K562 (cell line): ENCODE measurements around the gene SOWAHA. TPM values are rescaled to one million over a fixed set of nuclear protein-coding genes. Genes with fewer than 3 reads are reported as not detected.

Source experiments
- ATF3 ChIP-seq, 2 experiments: fragments of 450-650 bp in 1 of 2; sonication (generic) in 1 of 2; formaldehyde crosslinking in 1 of 2; IDR thresholded peaks in 1 of 2; conservative IDR thresholded peaks in 1 of 2; 2 replicates each; pipeline versions ENCODE4 v1.6.1 to v1.8.1; 2016 to 2023; ENCODE audit warnings: mild to moderate bottlenecking in 2 of 2, moderate library complexity in 2 of 2, inconsistent platforms in 1 of 2, missing genetic modification reagents in 1 of 2
- IRF1 ChIP-seq: sonication (generic); formaldehyde crosslinking; IDR thresholded peaks from 2 replicates; pipeline ENCODE4 v1.8.0; 2022; ENCODE audit warnings: missing genetic modification reagents, mild to moderate bottlenecking, borderline replicate concordance
- JUND ChIP-seq, 2 experiments: IDR thresholded peaks; 2 replicates in 1 of 2; 3 replicates in 1 of 2; pipeline ENCODE4 v1.6.1; 2011; ENCODE audit warnings: borderline replicate concordance in 2 of 2, low read depth in 2 of 2, low read length in 2 of 2, improper control_type of control experiment in 1 of 2, missing biosample characterization in 1 of 2, missing genetic modification characterization in 1 of 2, missing genetic modification reagents in 1 of 2
- ZNF311 ChIP-seq: fragments of 250-450 bp; sonication (Bioruptor Pico); IDR thresholded peaks from 2 replicates; pipeline ENCODE4 v1.4.0; 2020; ENCODE audit warnings: mild to moderate bottlenecking, moderate library complexity
- polyA plus RNA-seq, 8 experiments: library from polyadenylated mRNA; depleted of rRNA in 4 of 8; stranded (reverse) in 5 of 8; unstranded in 3 of 8; fragments of >200 nt; fragmentation: Nextera tagmentation in 2 of 8; fragmentation: Illumina TruSeq in 1 of 8; extraction: Ambion mirVana in 2 of 8; extraction: Trizol in 1 of 8; gene quantifications; 2 replicates each; pipeline versions ENCODE4 v1.2.1 to v1.2.3, GENCODE V29; 2011 to 2014; ENCODE audit warnings: inconsistent platforms in 1 of 8, missing spikeins in 1 of 8
- total RNA-seq, 7 experiments: library from RNA; depleted of rRNA in 6 of 7; stranded (reverse); fragments of >200 nt in 6 of 7; fragmentation: Illumina TruSeq in 2 of 7; extraction: Trizol in 2 of 7; gene quantifications; 2 replicates each; pipeline versions ENCODE4 v1.2.1 to v1.2.3, GENCODE V29; 2011 to 2021; ENCODE audit warnings: low replicate concordance in 1 of 7
- TF ChIP-seq, protein P1 (sequence below): fragments of 450-650 bp; IDR thresholded peaks from 2 replicates; pipeline ENCODE4 v1.6.1; 2017; ENCODE audit warnings: antibody characterized with exemption, mild to moderate bottlenecking

The SOWAHA gene
- total and polyA plus RNA-seq, 9 of the 15 experiments (the other 6 are each of a cell fraction or from before 2014, with no cell fraction given): not detected

DNA sequence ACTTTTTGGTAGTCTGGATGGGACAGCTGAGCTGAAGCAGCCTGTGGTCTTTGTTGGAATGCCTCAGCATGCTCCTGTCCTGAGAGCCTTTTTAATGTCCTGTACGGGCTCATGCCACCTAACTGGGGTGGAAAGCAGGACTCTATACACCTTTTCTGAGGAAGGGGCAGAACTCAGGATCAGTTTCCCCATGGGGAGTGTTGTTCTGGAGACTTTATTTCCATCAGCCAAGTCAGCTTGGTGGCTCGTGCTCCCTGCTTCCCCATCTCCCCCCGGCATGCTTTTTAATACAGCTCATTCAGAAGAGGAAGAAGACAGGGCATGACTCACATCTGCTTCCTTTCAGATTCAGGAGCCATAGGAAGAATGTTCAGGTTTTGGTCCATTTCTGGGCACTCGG, 31.0 kb upstream of the SOWAHA start (continued):
- peak; percentile 66; the same call in 1 of the 2 replicates for TF ChIP-seq ATF3 (IDR thresholded peaks at IDR 0.05)
- TF ChIP-seq ATF3 (CRISPR knock-in tag; conservative IDR thresholded peaks at IDR 0.05): no peak
- TF ChIP-seq IRF1: no peak
- TF ChIP-seq ZNF311: 0 out of 2 replicates have a peak, but pooled peaks have one; percentile 28
- peak; percentile 77 for TF ChIP-seq JUND (IDR thresholded peaks at IDR 0.05; ENCODE audit: borderline replicate concordance, low read depth, low read length)
- TF ChIP-seq JUND (tag; IDR thresholded peaks at IDR 0.05; ENCODE audit: borderline replicate concordance, low read depth, low read length): peak; percentile 65; the same call in 2 of the 3 replicates
- TF ChIP-seq, protein P1, sequence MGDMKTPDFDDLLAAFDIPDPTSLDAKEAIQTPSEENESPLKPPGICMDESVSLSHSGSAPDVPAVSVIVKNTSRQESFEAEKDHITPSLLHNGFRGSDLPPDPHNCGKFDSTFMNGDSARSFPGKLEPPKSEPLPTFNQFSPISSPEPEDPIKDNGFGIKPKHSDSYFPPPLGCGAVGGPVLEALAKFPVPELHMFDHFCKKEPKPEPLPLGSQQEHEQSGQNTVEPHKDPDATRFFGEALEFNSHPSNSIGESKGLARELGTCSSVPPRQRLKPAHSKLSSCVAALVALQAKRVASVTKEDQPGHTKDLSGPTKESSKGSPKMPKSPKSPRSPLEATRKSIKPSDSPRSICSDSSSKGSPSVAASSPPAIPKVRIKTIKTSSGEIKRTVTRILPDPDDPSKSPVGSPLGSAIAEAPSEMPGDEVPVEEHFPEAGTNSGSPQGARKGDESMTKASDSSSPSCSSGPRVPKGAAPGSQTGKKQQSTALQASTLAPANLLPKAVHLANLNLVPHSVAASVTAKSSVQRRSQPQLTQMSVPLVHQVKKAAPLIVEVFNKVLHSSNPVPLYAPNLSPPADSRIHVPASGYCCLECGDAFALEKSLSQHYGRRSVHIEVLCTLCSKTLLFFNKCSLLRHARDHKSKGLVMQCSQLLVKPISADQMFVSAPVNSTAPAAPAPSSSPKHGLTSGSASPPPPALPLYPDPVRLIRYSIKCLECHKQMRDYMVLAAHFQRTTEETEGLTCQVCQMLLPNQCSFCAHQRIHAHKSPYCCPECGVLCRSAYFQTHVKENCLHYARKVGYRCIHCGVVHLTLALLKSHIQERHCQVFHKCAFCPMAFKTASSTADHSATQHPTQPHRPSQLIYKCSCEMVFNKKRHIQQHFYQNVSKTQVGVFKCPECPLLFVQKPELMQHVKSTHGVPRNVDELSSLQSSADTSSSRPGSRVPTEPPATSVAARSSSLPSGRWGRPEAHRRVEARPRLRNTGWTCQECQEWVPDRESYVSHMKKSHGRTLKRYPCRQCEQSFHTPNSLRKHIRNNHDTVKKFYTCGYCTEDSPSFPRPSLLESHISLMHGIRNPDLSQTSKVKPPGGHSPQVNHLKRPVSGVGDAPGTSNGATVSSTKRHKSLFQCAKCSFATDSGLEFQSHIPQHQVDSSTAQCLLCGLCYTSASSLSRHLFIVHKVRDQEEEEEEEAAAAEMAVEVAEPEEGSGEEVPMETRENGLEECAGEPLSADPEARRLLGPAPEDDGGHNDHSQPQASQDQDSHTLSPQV: 0 out of 2 replicates have a peak, but pooled peaks have one; percentile 52
